Measurements from ENCODE around the gene SPINT3.

Gene SPINT3, protein sequence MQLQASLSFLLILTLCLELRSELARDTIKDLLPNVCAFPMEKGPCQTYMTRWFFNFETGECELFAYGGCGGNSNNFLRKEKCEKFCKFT

DNA sequence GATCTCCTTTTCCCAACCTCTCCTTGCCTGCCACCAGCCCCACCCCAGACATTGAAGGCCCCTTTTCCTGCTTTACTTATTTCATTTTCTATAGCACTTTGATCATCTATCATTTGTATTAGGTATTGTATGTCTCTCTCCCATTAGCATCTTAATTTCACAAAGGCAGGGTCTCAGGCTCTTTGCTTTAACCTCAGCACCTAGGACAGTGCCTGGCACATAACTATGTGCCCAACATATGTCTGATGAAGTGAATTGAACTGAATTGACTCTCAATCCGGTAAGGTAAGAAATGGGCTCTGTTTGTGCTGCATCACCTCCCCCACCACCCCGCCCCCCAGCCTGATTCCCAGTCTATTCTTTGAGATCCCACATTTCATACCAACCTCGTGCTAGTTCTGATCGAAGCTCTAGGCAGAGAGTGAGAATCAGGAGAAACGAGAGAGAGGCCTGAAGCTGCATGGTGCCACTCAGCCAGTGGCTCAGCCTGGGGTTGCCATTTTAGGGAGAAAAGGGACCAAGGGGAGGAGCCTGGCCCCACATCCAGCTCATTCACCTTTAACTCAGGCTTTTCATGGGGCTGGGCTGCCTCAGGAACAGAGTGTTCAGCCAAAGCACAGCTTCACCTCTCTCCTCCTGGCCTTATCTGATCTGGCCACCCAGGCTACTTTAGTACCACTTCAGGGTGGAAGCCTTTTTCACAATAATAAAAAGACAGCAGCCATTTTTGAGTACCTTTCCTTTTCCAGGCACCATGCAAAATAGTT lies at the start of gene SPINT3:
Gene SPINT3, minus strand, starts transcription at position 476 of the 767 bp plus-strand sequence. Its CDS starts 14 bp downstream, at position 462.
- DNase-seq (ENCODE audit: low spot score): no peak

DNA sequence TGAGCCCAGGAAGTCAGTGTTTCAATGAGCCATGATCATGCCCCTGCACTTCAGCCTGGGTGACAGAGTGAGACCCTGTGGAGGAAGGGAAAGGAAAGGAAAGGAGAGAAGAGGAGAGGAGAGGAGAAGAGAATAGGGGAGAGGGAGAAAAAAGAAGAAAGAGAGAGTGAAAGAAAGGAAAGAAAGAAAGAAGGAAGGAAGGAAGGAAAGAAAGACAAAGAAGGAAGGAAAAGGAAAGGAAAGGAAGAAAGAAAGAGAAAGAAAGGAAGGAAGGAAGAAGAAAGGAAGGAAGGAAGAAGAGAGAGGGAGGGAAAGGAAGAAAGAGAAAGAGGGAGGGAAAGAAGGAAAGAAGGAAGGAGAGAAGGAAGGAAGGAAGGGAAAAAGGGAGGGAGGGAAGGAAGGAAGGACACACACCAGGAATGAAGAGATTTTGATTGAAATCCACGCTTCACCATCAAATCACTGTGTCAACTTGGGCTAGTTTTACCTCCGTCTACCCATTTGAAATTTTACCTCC lies 49.4 kb upstream of the SPINT3 start:
- no peak for DNase-seq (ENCODE audit: low spot score)

DNA sequence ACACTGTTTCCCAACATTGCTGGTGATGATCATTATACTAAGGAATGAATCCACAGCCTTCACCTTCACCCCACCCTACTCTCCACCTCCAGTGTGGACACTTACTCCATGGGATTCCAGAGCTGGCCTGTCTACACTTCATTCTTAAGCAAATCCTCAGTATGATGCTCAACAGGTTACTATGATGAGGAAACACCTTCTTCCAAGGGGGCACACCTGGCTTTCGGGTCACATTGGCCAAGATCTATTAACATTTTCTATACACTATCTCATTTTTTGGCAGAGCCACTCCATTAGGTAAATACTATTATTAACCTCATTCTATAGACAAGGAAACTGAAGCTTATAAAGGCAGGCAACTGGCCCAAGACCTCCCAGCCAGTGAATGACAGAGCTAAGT lies 39.8 kb upstream of the SPINT3 start:
- DNase-seq (ENCODE audit: low spot score): no peak

DNA sequence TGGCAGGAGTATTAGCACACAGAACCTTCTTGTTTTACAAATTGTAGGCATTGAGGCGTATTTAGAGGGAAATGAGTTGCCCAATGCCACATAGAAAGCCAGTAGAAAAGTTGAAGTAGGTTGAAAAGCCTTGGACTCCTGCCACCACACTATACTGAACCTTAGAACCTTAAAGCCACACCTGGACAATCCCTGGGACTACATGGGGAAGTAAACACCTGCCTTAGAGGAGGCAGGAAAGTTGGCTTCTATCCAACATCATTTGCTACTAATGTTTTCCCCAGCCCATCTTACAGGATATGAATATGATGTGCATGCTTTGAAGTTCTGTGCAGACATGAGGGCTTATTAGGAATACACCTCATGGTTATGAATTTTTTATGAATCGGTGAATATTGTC lies 37.0 kb upstream of the SPINT3 start:
- no peak for DNase-seq (ENCODE audit: low spot score)

DNA sequence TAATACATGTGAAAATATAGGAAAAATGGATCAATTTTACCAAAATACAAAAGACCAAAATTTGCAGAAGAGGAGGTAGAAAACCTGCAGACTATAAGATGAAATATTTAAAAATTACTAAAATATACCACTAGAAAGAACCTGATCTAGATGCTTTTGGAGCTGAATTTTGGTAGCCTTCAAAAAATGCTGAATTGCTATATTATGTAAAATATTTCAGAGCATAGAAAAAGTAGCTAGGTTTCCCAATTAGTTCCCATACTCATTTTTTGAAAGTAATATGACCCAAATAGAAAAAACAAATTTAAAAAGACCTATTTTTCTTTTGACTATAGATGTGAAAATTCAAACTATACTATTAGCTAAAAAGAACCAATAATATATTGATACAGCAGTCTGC lies 35.3 kb upstream of the SPINT3 start:
- no peak for DNase-seq (ENCODE audit: low spot score)

DNA sequence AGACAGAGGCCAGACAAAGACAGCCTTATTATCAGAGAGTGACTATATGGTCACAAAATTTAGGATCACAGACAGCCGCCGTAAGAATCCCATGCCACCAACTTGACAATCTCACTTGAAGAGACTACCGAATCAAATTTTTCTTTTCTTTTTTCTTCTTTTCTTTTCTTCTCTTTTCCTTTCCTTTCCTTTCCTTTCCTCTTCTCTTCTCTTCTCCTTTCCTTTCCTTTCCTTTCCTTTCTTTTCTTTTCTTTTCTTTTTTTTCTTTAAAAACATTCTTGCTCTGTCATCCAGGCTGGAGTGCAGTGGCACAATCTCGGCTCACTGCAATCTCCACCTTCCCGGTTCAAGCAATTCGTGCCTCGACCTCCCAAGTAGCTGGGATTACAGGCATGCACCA lies 33.0 kb upstream of the SPINT3 start:
- no peak for DNase-seq (ENCODE audit: low spot score)

DNA sequence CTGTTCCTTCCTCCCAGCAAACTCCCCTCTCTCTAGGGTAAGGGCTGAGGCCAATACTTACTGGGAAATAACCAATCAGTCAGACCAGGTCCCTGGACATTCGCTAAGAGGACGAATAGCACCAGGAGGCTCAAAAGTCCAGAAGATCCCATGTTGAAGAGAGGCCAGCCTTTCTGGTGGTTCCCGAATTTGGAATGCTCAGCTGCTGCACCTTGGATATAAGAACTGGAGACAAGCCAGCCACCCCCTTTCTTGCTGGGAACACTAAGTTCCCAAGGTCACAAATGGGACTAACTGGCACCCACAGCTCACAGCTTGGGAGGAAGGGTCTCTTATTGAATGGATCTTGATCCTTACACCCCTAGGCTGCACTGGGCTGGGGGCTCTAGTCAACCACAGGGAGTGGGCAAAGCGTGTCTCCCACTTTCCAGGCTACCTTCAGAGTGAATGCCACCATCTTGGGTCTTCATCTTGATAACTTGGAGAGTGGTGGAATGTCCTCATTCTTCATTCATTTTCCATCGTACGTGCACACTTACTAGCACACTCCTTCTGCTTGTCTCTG lies 31.9 kb upstream of the SPINT3 start, which contains the start of gene EPPIN:
Gene EPPIN, minus strand, starts transcription at position 196 of the 565 bp plus-strand sequence. Its CDS starts 44 bp downstream, at position 152.
- no peak for DNase-seq (ENCODE audit: low spot score)

DNA sequence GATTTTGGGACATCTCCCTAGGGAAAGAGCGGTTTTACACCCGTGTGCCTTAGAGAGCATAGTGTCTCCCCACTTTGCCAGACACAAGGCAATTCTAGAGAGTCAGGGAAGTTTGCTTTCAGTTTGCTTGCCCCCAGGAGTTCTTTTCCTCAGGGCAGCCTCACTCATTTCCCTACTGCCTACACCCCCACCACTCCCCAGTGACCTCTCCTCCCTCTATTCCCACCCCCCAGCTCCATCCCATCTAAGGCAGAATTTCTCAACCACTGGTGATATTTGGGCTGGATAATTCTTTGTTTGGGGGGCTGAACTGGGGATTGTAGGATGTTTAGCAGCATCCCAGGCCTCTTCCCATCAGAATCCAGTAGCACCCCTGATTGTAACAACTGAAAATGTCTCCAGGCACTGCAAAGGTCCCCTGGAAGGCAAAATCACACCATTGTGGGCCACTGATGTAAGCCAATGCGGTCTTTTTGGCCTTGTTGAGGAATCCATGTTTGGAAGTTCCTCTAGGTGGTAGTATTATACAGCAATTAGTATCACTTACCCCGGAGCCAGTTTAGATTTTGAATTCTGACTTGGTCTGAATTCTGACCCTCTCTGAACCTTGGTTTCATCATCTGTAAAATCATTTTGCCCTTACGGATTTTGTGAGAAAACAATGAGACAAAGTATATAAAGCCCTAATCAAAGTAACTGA lies 30.5 kb upstream of the SPINT3 start:
- DNase-seq (ENCODE audit: low spot score): peak; percentile 3

DNA sequence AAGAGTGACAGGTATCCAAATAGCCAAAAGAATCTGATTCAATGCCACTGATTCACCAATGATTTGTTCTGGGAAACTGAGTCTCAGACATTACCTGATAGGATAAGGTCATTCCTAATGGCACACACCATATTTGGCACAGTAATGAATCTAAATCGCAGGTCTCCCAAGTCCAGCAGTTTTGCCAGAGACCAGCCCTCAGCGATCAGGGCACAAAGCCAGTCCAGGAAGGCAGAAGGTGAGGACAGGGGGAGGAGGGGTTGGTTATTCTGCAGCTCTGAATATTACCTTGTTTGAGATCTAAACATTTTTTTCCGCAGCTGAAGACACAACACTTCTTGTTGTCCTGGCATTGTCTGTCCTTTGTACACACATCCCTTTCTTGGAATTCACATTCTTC lies 29.9 kb upstream of the SPINT3 start:
- DNase-seq (ENCODE audit: low spot score): no peak

DNA sequence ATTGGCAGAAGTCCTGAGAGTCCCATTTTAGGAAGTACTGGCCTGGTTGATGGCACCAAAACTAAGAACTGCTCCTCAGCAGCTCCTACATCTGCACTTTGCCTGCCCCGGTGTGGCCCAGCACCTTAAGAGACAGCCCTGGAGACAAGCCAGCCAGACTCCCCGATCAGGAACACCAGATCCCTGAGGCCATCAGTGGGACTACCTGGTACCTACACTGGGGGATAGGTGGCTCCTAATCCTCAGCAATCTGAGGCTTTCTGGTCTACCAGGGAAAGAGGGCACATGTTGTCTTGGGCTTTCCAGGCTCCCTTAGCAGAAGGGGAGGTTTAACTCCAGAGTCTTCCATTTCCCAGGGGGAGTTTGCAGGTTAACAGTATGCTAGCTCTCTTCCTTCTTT lies 24.0 kb upstream of the SPINT3 start, which contains the start of gene WFDC6:
Gene WFDC6, minus strand, starts transcription at position 101 of the 400 bp plus-strand sequence. Its CDS starts 75 bp downstream, at position 26.
- no peak for DNase-seq (ENCODE audit: low spot score)

DNA sequence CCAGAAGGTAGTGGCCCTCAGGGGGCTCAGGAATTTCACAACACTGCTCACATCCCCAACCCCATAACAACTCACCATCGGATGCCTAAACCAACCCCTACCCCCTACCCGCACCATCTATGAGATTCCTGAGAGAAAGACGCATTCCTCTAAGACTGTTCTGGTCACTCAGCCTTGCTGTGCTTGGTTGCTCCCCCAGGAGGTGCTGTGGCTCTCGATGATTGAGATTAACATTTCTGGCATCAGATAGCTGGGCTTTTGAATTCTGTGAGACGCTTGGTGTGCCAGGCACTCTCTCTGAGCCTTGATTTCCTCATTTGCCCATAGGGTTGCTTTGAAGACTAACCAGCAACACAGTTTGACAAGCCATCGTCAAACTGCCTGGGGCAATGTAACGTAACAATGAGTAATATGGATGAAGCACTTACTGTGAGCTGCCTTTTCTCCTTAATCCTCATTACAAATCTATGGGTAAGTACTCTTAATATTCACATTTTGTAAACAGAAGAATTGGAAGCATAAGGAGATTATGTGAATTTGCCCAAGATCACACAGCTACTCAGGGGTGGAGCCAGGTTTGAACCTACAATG lies 22.9 kb upstream of the SPINT3 start:
- DNase-seq (ENCODE audit: low spot score): no peak

DNA sequence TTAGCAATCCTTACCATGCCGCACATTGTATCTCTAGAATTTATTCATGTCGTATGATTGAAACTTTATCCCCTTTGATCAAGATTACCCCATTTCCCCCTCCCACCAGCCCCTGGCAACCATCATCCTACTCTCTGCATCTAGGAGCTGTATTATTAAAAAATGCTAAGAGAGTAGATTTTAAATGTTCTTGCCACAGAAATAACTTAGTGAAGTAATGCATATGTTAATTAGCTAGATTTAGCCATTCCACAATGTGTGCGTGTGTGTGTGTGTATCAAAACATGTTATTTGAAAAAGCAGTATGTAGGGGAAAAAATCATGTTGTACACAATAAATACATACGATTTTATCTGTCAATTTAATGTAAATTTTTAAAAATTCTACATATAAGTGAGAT lies 11.9 kb upstream of the SPINT3 start:
- no peak for DNase-seq (ENCODE audit: low spot score)

DNA sequence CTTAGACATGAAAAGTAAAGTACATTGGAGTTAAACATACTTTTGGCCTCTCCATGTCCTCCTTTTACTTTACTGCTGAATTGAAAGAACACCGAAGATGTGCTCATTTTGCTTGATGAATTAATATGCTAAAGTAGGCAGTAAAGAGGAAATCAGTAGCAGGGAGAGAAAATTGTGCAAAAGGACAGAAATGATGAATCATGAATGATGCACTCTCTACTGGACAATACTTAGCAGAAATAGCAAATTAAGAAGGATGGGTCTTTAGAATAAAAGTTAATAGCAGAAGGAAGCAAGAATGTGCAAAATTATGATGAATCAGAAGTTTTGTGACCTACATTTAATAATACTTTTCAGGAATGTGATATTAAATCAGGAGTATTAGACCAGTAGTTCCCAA lies 8.4 kb upstream of the SPINT3 start:
- no peak for DNase-seq (ENCODE audit: low spot score)

DNA sequence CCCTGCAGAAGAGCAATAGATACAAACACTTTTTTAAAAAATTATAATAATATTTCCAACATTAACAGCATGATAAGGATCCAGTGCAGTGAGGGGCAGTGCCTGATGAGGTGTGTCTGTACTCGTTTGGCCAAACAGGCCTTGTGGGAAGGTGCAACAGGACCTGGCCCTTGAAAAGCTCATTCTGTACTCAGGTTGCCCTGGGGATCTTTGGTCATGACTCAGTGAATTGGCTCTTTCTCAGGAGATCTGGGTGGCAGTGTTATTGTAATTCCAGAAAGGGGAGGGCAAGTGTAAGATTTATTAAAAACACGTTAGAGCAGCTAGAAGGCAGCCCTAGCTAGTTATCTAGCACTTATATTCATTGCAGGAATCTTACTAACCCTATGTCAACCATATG lies 2.9 kb upstream of the SPINT3 start:
- no peak for DNase-seq (ENCODE audit: low spot score)

DNA sequence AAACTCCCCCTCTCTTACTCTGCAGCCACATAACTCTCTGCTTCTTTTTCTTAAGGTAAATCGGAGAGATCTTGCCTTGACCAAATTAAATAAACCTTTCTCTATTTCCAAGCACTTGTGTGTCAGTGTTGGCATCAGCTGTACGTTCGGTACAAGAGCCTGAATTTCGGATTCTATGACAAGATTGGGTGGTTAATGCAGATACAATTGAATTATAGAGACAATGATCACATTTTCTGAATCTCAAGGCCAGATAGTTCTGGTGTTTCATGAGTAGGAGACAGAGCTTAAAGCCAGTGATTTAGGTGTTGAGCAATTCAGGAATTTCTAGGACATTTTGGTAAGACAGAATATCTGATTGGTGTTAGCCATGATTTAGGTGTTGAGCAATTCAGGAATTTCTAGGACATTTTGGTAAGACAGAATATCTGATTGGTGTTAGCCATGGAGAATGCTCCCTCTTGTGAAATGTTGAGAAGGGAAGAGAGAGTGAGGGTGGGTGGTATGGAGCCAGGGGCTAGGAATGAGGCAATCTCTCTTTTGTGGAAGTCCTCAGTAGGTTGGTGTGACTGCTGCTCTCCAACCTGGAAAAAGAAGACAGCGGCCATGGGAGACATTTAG lies 5.1 kb downstream of the SPINT3 start:
- no peak for DNase-seq (ENCODE audit: low spot score)

DNA sequence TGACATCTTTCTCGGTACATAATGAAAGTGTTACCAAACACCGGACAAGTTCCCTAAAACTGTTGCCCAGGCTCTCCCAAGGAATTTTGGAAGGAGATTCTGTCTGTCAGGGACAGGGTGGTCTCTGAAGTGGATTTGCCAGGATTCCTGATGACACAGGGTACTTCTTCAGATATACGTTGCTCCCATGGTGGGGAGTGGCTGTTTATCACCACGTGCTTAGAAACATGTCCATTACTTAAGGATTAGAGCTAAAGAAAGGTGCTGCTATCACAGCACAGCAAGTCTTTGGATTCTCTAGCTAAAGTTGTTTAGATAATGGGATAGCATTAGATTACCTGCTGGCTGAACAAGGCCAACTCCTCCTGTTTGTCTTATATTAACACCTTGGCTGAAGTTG lies 6.3 kb downstream of the SPINT3 start:
- no peak for DNase-seq (ENCODE audit: low spot score)

DNA sequence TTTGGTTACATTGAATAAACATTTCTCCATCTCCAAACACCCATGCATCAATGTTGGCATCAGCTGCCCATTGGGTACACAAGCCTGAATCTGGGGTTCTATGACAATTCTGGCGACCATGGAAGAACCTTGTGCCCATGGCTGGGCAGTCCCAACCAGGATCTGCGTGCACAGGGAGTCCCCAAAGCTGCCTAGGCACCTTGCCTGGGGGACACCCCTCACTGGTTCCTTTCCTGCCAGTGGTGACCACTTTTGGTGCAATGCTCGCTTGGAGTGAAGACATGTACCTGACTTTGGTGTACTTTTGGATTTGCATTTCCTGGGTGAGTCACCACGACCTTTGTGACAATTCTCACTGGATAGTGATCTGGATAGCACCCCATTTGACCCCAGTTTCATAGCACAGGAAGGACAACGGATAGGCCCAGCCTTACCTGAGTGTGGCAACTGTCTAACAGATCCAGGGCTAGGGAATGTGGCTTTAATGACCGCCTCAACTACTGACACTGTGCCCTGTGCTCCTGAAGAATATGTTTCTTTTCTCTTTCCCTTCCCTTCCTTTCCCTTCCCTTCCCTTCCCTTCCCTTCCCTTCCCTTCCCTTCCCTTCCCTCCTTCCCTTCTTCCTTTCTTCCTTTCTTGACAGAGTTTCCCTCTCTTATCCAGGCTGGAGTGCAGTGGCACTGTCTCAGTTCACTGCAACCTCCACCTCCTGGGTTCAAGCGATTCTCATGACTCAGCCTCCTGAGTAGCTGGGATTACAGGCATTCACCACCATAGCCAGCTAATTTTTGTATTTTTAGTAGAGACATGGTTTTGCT lies 7.1 kb downstream of the SPINT3 start:
- DNase-seq (ENCODE audit: low spot score): no peak

DNA sequence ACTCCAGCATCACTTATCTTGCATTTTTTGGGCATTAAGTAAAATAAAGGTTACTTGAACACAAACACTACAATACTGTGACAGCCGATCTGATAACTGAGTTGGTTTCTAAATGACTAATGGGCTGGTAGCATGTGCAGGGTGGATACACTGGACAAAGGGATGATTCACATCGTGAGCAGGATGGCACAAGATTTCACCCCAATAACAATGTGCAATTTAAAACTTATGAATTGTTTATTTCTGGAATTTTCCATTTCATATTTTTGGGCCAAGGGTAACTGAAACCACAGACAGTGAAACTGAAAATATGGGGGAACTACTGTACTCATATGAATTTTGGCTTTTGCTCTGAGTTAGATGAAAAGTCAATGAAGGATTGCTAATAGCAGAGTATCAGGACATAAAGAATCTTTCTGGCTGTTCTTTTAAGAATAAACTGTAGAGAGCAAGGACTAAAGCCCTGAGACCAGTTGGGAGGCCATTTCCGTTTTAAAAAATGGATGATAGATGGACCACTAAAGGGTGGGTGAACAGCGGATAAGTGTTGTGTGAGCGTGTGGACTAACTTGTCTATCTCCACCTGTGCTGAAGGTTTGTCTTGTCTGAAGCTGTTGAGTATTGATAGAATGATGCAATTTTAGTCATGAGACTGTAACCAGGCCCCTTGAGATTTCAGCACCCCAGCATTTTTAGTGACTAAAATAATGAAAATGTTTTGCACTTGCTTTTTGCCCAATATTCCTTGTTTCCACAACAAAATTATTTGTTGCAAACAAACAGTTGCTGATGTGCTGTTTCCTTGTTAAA lies 8.2 kb downstream of the SPINT3 start:
- peak; percentile 45 for DNase-seq (ENCODE audit: low spot score)

DNA sequence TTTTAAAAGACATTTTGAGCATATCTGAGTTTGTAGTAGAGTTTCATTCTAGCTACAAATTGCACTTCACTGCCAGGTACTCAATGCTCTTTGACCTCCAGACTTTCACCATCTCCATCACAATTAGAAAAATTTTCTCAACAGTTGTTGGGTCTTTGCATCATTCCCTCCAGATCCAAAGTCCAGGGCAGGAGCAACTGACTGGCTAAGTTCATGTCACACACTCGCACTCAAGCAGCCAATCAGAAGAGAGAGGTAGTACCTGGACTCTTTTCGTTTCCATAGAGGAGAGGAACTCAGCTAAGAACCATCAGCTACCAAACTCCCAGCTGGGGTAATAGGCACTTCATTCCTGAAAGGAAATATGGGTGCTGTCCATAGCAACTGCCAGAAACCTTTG lies 9.0 kb downstream of the SPINT3 start:
- DNase-seq (ENCODE audit: low spot score): no peak

DNA sequence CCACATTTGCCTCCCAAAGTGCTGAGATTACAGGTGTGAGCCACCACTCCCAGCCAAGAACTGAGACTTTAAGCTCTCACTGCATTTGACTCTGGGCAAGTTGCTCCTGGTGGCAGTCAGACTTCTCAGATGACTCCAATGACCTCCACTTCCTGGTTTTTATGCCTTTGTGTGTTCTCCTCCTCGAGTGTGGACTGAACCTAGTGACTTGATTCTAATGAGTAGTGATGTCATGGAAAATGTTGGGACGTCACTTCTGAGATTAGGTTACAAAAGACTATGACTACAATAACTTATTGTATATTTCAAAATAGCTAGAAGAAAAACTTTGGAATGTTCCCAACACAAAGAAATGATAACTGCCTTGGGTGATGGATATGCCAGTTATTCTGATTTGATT lies 12.0 kb downstream of the SPINT3 start:
- no peak for DNase-seq (ENCODE audit: low spot score)
